OCI-LY1 (cell line): ENCODE data around the gene ST8SIA2.

Experiments
- H2AFZ ChIP-seq: fragments of 200-600 bp; sonication (generic), shearing (Covaris generic); 2 replicates; pipeline ENCODE4 v1.6.0; 2014; ENCODE audit warnings: antibody characterized with exemption, mild to moderate bottlenecking, low read length
- H3F3A ChIP-seq: fragments of 200-600 bp; sonication (generic), shearing (Covaris generic); 2 replicates; pipeline ENCODE4 v1.6.0; 2014; ENCODE audit warnings: mild to moderate bottlenecking, antibody characterized with exemption, low read length, moderate library complexity; ENCODE audit not compliant: insufficient read depth
- H3K27ac ChIP-seq: fragments of 200-600 bp; sonication (generic); 2 replicates; pipeline ENCODE4 v1.5.1; 2014; ENCODE audit warnings: low read length, mixed run types, mild to moderate bottlenecking, low read depth; ENCODE audit not compliant: poor library complexity, severe bottlenecking
- H3K27me3 ChIP-seq: fragments of 200-600 bp; sonication (generic); 2 replicates; pipeline ENCODE4 v1.6.0; 2014; ENCODE audit warnings: antibody characterized with exemption, mild to moderate bottlenecking, low read length, moderate library complexity; ENCODE audit not compliant: insufficient read depth
- H3K36me3 ChIP-seq: fragments of 200-600 bp; sonication (generic); 2 replicates; pipeline ENCODE4 v1.6.1; 2014; ENCODE audit warnings: mild to moderate bottlenecking, antibody characterized with exemption, low read length, moderate library complexity, mixed read lengths; ENCODE audit not compliant: insufficient read depth
- H3K4me1 ChIP-seq: fragments of 200-600 bp; sonication (generic); 2 replicates; pipeline ENCODE4 v1.5.1; 2014; ENCODE audit warnings: mild to moderate bottlenecking, low read length, moderate library complexity; ENCODE audit not compliant: insufficient read depth, severe bottlenecking
- H3K4me2 ChIP-seq: fragments of 200-600 bp; sonication (generic), shearing (Covaris generic); 2 replicates; pipeline ENCODE4 v1.6.1; 2014; ENCODE audit warnings: low read length
- H3K4me3 ChIP-seq: fragments of 200-600 bp; sonication (generic); 2 replicates; pipeline ENCODE4 v1.5.1; 2014; ENCODE audit warnings: low read length, low read depth, mild to moderate bottlenecking, mixed read lengths; ENCODE audit not compliant: poor library complexity, severe bottlenecking
- H3K79me2 ChIP-seq: fragments of 200-600 bp; shearing (Covaris generic); 2 replicates; pipeline ENCODE4 v1.6.1; 2016; ENCODE audit warnings: mixed run types, low read length, mixed read lengths; ENCODE audit not compliant: insufficient read depth
- H3K9ac ChIP-seq: fragments of 200-600 bp; sonication (generic), shearing (Covaris generic); 2 replicates; pipeline ENCODE4 v1.6.1; 2014; ENCODE audit warnings: mild to moderate bottlenecking, low read length, mixed read lengths
- H3K9me2 ChIP-seq: fragments of 200-600 bp; sonication (generic), shearing (Covaris generic); 2 replicates; pipeline ENCODE4 v1.6.1; 2014; ENCODE audit warnings: low read depth, mild to moderate bottlenecking, low read length, mixed read lengths
- H3K9me3 ChIP-seq: fragments of 200-600 bp; shearing (Covaris generic); 2 replicates; pipeline ENCODE4 v1.6.1; 2014; ENCODE audit warnings: low read length, mixed read lengths
- H4K20me1 ChIP-seq: fragments of 200-600 bp; sonication (generic), shearing (Covaris generic); 2 replicates; pipeline ENCODE4 v1.6.0; 2016; ENCODE audit warnings: mild to moderate bottlenecking, low read length; ENCODE audit not compliant: insufficient read depth
- CTCF ChIP-seq: fragments of 200-600 bp; sonication (generic), shearing (Covaris generic); IDR thresholded peaks from 2 replicates; pipeline ENCODE4 v1.5.1; 2017; ENCODE audit warnings: mild to moderate bottlenecking, antibody characterized with exemption, low read length, moderate library complexity, mixed read lengths
- EZH2 ChIP-seq: fragments of 200-600 bp; sonication (generic), shearing (Covaris generic); IDR thresholded peaks from 2 replicates; pipeline ENCODE4 v1.8.0; 2017; ENCODE audit warnings: borderline replicate concordance, mixed run types, mild to moderate bottlenecking, antibody characterized with exemption, low read length, moderate library complexity, mixed read lengths

ST8SIA2 gene

GRCh38 chr15:92409006-92409405 is 15.3 kb downstream of the ST8SIA2 start:
- Histone ChIP-seq H3K9me2 (no peaks in the 10 kb centered on the region), H3K4me3 (no peak overlapping the region), H3K4me1 (no peaks in the 10 kb centered on the region), H3K9ac (no peak overlapping the region), H4K20me1 (no peaks in the 10 kb centered on the region), H3K79me2 (no peaks in the 10 kb centered on the region), H3K9me3 (no peaks in the 10 kb centered on the region), H3K27me3 (0 out of 2 replicates have a peak, but pooled peaks cover 9% of the 10 kb centered on the region), H3K36me3 (no peaks in the 10 kb centered on the region), H3K4me2 (no peak overlapping the region), H2AFZ (no peak overlapping the region), H3F3A (no peaks in the 10 kb centered on the region), H3K27ac (no peak overlapping the region)
- TF ChIP-seq CTCF (no peak), EZH2 (no peak)

GRCh38 chr15:92409521-92409920 is 15.8 kb downstream of the ST8SIA2 start:
- no peak overlapping the region for H3K4me2 ChIP-seq
- H3K4me1 ChIP-seq = no peaks in the 10 kb centered on the region
- no peak overlapping the region for H3K27ac ChIP-seq
- no peak overlapping the region for H3K9ac ChIP-seq
- no peaks in the 10 kb centered on the region for H4K20me1 ChIP-seq
- no peak overlapping the region for H2AFZ ChIP-seq
- no peaks in the 10 kb centered on the region for H3K79me2 ChIP-seq
- H3K4me3 ChIP-seq = no peak overlapping the region
- no peak for TF ChIP-seq CTCF
- TF ChIP-seq EZH2 = no peak
- no peaks in the 10 kb centered on the region for H3K9me2 ChIP-seq
- H3K36me3 ChIP-seq = no peaks in the 10 kb centered on the region
- H3F3A ChIP-seq = no peaks in the 10 kb centered on the region
- no peaks in the 10 kb centered on the region for H3K9me3 ChIP-seq
- 0 out of 2 replicates have a peak, but pooled peaks cover 9% of the 10 kb centered on the region for H3K27me3 ChIP-seq

DNA sequence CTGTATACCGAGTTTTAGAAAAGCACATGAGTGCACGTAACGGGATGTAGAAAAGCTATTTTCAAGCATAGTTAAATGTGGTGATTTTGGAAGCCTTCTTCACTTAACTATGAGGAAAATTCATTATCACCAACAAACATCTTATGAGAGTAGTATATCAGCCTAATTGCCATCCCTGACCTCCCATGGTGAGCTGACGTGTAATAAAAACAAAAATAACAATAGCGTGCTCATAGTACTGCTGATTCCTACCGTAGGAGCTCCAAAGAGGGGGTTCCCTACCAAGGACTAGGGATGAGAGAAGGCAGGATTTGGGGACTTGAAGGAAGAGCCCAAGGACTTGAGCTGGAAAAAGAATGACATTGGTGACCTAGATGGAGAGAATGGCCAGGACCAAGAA is 16.9 kb downstream of the ST8SIA2 start:
- Histone ChIP-seq H3K4me1 (no peaks in the 10 kb centered on the region), H2AFZ (no peak overlapping the region), H3K36me3 (no peaks in the 10 kb centered on the region), H3F3A (no peaks in the 10 kb centered on the region), H3K9me2 (no peaks in the 10 kb centered on the region), H3K27me3 (0 out of 2 replicates have a peak, but pooled peaks cover 9% of the 10 kb centered on the region), H3K79me2 (no peaks in the 10 kb centered on the region), H4K20me1 (no peaks in the 10 kb centered on the region), H3K9ac (no peak overlapping the region), H3K4me2 (no peak overlapping the region), H3K9me3 (no peaks in the 10 kb centered on the region), H3K4me3 (no peak overlapping the region), H3K27ac (no peak overlapping the region)
- TF ChIP-seq EZH2 (no peak), CTCF (no peak)
